Activated CD4-positive, alpha-beta T cell treated with anti-CD3 and anti-CD28 coated beads, Interleukin-2, amount 50 U/mL, for 4 hours (primary cell): ENCODE results near the gene SGCE.

Source experiments
- DNase-seq, 2 experiments: peaks; one replicate each; pipeline ENCODE4 v3.0.0-alpha.2; 2020

The SGCE gene

DNA sequence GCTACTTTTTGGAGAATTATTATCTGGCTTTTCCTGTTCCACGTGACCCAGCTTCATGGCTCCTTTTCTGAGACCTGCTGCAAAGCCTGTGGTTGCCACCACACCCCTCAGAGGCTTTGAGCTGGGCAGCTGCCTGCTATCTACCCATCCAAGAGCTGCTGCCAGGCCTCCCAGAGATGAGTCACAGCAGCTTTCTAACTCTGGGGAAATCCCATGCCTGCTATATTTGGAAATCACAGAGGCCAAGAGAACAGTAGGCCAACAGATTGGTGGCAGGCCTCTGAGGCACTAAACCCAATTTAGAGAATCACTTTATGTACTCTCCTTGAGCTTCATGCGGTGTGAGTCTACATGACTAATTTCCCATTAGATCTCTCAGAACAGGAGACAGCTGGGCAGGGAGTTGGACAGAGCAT, 35.2 kb downstream of the SGCE start:
- peak in 1 of 2 experiments; percentile 0 for DNase-seq

GRCh38 chr7:94618126-94618525, 37.8 kb downstream of the SGCE start:
- no peak for DNase-seq

DNA sequence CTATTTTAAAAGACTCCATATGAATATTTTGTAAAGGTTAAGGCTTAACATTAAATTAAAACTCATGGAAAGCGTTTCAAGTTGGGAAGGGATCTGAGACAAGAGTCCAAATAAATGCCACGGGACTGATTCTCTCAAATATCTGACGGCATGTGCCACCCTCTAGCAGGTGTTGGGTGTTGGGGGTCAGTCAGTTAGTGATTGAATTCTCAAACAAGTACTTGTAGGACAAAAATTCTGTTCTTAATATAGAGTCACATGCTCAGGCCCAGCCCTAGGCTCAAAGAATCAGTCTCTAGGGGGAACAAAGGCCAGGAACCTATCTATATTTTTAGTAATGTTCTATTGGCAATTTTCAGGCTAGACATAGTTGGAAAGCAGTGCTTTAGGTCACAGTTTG, 39.1 kb downstream of the SGCE start:
- no peak for DNase-seq

DNA sequence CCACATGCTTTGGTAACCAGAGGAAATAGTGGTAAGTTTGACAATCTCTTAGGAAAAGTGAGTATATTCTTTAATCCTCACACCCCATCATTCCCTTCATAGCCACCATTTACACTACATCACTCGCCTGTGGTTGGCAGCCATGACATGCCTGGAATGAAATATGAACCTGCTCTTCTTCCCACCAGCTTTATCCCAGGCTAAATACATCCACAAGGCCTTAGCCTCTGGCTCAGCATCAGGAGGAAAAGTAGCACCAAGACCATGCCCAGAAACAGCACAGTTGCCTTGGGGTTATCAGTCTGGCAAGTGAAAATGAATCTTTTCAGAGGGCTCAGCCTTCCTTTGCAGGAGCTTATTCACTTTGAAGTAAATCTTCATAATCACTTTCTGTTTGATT, 40.3 kb downstream of the SGCE start:
- DNase-seq, result no peak

- DNase-seq, result no peak
Measured at GRCh38 chr7:94612661-94613060, 43.3 kb downstream of the SGCE start.

DNA sequence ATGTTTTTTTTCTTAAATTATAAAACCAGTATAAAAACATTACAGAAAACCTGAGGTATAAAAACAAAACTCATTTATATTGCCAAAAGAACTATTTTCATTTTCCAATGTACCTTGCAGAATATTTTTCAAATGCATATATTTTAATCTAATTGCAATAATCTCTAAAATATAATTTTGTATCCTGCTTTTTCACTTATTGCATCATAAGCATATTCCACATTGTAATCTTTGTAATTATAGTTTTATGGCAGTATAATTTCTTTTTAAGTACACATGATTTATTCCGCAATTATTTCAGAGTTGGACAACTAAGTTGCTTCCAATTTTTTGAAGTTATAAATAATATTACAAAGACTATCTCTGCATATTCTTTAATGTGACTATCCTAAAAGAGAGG, 43.7 kb downstream of the SGCE start:
- DNase-seq, result no peak

DNA sequence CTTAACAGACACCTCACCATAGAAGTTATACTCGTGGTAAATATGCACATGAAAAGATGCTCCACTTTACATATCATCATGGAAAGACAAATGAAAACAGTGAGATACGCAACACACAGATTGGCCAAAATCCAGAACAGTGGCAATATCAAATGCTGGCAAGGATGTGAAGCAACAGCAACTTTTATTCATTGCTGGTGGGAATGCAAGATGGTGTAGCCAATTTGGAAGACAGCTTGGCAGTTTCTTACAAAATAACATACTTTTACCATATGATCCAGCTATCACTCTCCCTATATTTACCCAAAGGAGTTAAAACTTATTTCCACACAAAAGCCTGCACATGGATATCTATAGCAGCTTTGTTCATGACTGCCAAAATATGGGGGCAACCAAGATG, 46.4 kb downstream of the SGCE start:
- DNase-seq, result no peak

DNA sequence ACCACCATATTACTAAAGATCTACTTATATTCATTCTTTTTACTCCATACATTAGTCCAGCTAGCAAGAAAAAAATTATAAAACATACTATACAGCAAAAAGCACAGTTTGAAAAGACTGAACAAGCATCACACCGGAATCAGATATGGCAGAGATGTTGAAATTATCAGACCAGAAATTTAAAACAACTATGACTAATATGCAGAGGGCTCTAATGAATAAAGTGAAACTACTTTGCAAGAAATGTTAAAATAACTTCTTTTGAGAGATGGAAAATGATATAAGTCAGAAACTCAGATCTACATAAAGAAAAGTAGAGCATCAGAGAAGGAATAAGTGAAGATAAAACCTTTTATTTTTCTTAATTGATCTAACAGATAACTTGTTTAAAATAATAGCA, 50.9 kb downstream of the SGCE start:
- no peak for DNase-seq

DNA sequence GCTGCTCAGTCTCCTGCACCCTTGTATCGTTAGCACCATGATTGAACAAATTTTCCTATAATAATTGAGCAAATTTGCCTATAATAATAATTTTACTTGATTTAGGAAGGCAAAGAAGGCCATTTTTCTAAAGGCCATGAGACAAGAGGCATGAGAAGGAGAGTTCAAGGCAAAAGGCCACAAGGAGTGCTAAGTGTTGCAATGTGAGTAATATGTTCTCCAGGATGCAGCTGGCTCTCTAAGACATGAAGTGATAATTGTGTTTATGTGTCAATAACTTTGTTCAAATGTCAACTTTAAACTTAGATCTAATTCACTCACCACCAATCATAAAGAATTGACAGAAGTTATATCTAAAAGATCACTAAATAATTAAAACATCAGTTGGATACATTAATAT, 53.8 kb downstream of the SGCE start:
- no peak for DNase-seq

DNA sequence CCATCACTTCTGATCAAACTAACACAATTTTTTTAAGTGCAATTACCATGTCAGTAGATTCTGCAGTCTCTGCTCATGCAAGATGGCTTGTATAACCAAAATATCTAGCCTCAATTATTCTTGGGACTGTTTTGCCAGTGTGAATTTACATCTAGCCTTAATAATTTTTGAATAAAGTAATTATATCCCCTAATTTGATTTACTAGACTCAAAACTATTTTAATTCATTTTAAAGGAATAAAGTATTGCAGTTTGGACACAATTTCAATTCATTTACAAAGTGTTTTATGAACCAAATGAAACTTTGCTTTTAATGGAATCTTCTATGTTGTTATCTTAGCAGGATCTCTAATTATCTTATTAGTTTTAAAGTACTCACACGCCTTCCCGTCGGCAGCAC, 55.7 kb downstream of the SGCE start:
- DNase-seq, result no peak

GRCh38 chr7:94595717-94596116, 60.2 kb downstream of the SGCE start:
- DNase-seq, result no peak

DNA sequence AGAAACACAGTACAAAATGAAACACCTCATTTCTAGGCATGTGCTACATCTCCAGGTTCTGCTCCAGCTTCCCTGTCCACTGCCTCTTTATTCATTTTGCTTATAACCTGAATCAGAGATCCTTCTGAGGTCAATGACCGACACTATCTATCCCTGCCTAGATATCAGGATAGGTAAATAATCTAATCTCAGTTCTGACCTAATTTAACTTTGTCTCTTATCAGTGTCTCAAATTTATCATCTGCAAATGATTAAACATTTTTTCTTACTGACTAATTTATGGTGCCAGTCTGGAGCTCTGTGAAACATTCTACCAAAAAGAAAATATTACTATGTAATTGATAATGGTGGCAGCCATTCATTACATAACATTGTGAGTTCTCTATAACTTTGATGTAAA, 61.1 kb downstream of the SGCE start:
- no peak for DNase-seq

DNA sequence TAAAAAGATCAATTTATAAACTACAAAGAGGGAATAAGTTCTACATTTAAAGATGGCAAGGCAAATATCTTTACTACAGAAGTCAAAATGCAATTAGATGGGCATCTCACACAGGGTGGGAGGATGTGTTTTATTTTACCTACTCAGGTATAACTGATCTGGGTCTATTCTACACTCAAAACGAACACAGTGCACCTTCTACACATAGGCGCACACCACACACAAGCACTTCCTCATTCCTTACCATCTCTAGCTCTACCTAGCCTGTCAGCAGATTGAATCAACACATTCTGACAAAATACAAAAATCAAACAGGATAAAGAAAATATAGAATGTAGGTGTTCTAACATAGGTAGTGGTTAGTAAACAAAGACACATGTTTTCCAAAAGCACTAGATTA, 64.8 kb downstream of the SGCE start:
- no peak for DNase-seq

GRCh38 chr7:94590526-94591162, 65.3 kb downstream of the SGCE start:
- DNase-seq, result no peak

DNA sequence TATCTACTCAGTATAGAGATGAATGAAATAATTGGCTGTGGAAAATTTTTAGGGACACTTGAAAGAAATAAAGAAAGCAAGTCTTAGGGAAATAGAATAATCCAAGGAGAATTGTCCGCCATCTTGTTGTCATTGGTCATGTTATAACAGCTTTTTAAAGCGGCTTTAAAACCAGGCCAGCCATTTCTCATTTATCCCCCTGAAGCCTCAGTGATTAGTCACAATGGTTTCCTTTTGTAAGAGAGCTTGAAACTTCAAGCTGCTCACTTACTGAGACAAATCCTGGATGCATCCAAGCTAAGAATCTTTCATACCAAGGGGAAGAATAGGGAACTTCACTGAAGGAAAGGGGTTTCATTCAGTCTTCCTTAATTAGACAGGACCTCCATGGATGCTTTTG, 67.9 kb downstream of the SGCE start:
- no peak for DNase-seq

GRCh38 chr7:94584113-94584512, 71.8 kb downstream of the SGCE start:
- no peak for DNase-seq

DNA sequence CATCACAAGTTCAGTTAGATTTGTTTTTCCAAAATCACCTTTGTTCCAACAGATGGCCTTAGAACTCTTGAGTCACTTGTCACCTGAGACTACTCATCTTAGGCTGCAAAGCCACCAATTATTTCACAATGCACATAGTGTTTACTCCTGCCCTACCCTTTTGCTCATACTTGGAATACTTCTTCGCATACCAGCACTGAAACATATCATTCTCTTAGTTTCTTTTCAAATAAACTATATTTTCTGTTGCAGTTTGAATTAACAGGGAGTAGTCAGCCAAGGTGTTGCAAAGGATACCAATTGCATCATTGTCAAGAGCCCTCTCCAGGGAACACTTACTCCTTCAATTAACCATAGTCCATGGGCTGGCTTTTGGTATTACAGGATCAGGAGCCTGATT, 75.3 kb downstream of the SGCE start:
- no peak for DNase-seq

- no peak for DNase-seq
Measured at GRCh38 chr7:94579470-94579869, 76.5 kb downstream of the SGCE start.

GRCh38 chr7:94578614-94579013, 77.3 kb downstream of the SGCE start:
- no peak for DNase-seq

GRCh38 chr7:94577357-94577756, 78.6 kb downstream of the SGCE start:
- DNase-seq, result no peak

DNA sequence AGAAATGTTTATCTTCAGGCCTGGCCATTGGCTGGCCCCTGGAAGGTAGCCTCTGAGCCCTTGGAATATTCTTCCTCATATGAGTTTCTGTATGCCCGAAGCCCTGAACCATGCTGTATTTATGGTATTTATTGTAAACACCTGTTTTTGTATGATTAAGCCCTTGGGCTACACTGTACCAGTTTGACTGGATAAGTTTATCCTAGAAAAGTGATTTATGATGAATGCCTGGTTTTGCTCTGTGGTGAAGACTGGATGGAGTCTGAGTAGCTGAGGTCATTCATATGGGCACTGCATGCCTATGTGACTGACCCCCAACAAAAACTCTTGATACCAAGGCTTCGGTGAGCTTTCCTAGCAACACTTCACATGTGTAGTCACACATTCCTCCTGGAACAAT, 79.6 kb downstream of the SGCE start:
- no peak for DNase-seq

DNA sequence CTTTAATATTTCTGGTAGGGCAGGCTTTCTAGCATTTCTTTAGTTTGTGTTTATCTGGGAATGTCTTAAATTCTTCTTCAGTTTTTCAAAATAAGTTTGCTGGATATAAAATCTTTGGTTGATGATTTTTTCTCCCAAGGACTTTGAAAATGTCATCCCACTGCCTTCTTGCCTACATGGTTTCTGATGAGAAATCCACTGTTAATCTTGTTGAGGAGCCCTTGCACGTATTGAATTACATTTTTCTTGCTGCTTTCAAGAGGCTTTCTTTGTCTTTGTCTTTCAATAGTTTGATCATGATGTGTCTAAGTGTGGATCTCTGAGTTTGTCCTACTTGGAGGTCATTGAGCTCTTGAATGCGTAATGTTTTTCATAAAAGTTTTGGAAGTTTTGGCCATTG, 80.3 kb downstream of the SGCE start:
- DNase-seq, result no peak

- DNase-seq, result no peak
Measured at GRCh38 chr7:94571816-94572215, 84.1 kb downstream of the SGCE start.

DNA sequence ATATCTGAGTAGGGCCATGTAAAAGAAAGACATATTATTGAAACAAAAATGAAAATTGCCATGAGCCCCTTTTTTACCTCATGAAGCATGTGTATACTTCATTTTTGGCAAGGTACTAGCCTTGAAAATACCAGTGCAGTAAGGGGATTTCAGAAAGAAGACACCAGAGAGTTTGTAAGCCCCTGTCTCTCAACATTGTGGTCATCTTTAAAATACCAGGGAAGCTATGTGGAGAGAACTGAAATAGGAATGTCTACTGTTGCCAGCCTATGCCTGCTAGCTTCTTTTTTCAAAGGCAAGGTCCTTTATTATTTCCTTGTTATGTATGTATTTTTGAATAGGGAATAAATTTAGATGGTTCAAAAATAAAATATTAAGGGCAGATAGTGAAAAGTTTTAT, 88.5 kb downstream of the SGCE start:
- DNase-seq, result no peak

GRCh38 chr7:94565247-94565894, 90.6 kb downstream of the SGCE start:
- DNase-seq, result no peak
